Ureter (tissue), 1 donor: ENCODE results near the gene SUMO1. TPM values are rescaled to one million over a fixed set of nuclear protein-coding genes. Genes with fewer than 3 reads are reported as not detected.
A peak's percentile ranks its signal among the peaks of the same experiment; 100 is the strongest.

Experiments used
- DNase-seq: peaks from one replicate; pipeline ENCODE4 v3.0.0-alpha.2; 2020; ENCODE audit warnings: low spot score
- total RNA-seq: library from RNA; stranded (reverse); gene quantifications from one replicate; pipeline ENCODE4 v1.2.4, GENCODE V29; 2023
- donor health status: DM: yes; HTN: yes; CAD: no.

The SUMO1 gene
- total RNA-seq, 1 donor from 2014 or later = 83.7 TPM

GRCh38 chr2:202201220-202202160, 36.9 kb downstream of the SUMO1 start:
- no peak for DNase-seq

GRCh38 chr2:202196727-202197126, 41.7 kb downstream of the SUMO1 start:
- DNase-seq = no peak

- DNase-seq = no peak
These were observed 44.0 kb downstream of the SUMO1 start for GRCh38 chr2:202194418-202194817.

GRCh38 chr2:202193881-202194353, 44.5 kb downstream of the SUMO1 start:
- DNase-seq = no peak

- no peak for DNase-seq
These were observed 45.1 kb downstream of the SUMO1 start for GRCh38 chr2:202193305-202193704.

GRCh38 chr2:202187570-202187969, 50.8 kb downstream of the SUMO1 start:
- no peak for DNase-seq

GRCh38 chr2:202186641-202187202, 51.7 kb downstream of the SUMO1 start:
- DNase-seq = no peak

- DNase-seq = no peak
These were observed 53.2 kb downstream of the SUMO1 start for GRCh38 chr2:202185156-202185555.

GRCh38 chr2:202184557-202184956, 53.8 kb downstream of the SUMO1 start:
- no peak for DNase-seq

- DNase-seq = peak; percentile 67
These were observed 59.9 kb downstream of the SUMO1 start for GRCh38 chr2:202178346-202178958.

- no peak for DNase-seq
These were observed 65.8 kb downstream of the SUMO1 start for GRCh38 chr2:202172439-202173211.

GRCh38 chr2:202171241-202171825, 67.1 kb downstream of the SUMO1 start:
- no peak for DNase-seq

GRCh38 chr2:202169832-202170424, 68.5 kb downstream of the SUMO1 start:
- DNase-seq = no peak

GRCh38 chr2:202169131-202169530, 69.3 kb downstream of the SUMO1 start:
- DNase-seq = no peak

- DNase-seq = no peak
These were observed 72.5 kb downstream of the SUMO1 start for GRCh38 chr2:202165945-202166344.

GRCh38 chr2:202165208-202165607, 73.2 kb downstream of the SUMO1 start:
- no peak for DNase-seq

- no peak for DNase-seq
These were observed 74.0 kb downstream of the SUMO1 start for GRCh38 chr2:202164411-202164810.

- no peak for DNase-seq
These were observed 77.1 kb downstream of the SUMO1 start for GRCh38 chr2:202161151-202161835.

- DNase-seq = no peak
These were observed 79.6 kb downstream of the SUMO1 start for GRCh38 chr2:202158796-202159195.

- no peak for DNase-seq
These were observed 81.0 kb downstream of the SUMO1 start for GRCh38 chr2:202157211-202157990.
